ENCODE measurements around the gene MBL2. TPM values are rescaled to one million over a fixed set of nuclear protein-coding genes. Genes with fewer than 3 reads are reported as not detected.

The MBL2 gene
- total RNA-seq, 2 donors from 2014 or later, result not detected

DNA sequence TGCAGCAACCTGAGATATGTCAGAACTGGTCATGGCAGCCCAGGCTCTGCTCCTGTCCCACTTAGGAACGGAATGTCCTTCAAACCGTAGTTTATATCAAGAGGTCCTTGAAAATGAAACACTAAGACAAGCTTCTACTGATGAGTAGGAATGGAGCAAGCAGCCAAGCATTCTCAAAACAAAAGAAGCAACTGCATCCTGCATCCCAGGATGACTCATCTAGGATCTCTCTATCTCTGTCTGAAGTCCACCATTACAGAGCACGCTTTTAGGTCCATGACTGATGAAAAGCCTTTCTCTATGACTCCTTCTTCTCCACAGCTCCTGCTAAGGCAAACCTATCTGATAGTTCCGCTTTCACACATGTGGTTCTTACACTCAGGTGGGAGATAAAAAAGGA, 16.3 kb downstream of the MBL2 start:
- ATAC-seq (ENCODE audit: insufficient number of reproducible peaks, low FRiP score, low read depth), result no peak
- Histone ChIP-seq H3K4me3 (no peak overlapping the region), H3K27me3 (replicated peaks; ENCODE audit: insufficient read depth) (no peaks in the 10 kb centered on the region), H3K36me3 (no peaks in the 10 kb centered on the region), H3K4me1 (ENCODE audit: control insufficient read depth in 1 of 2, low read depth in 2 of 2) (no peaks in the 10 kb centered on the region), H3K27ac (no peak overlapping the region), H3K9me3 (no peaks in the 10 kb centered on the region)
- TF ChIP-seq, protein P1, sequence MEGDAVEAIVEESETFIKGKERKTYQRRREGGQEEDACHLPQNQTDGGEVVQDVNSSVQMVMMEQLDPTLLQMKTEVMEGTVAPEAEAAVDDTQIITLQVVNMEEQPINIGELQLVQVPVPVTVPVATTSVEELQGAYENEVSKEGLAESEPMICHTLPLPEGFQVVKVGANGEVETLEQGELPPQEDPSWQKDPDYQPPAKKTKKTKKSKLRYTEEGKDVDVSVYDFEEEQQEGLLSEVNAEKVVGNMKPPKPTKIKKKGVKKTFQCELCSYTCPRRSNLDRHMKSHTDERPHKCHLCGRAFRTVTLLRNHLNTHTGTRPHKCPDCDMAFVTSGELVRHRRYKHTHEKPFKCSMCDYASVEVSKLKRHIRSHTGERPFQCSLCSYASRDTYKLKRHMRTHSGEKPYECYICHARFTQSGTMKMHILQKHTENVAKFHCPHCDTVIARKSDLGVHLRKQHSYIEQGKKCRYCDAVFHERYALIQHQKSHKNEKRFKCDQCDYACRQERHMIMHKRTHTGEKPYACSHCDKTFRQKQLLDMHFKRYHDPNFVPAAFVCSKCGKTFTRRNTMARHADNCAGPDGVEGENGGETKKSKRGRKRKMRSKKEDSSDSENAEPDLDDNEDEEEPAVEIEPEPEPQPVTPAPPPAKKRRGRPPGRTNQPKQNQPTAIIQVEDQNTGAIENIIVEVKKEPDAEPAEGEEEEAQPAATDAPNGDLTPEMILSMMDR (IDR thresholded peaks at IDR 0.05), result no peak
- DNase-seq (ENCODE audit: low spot score), result no peak

DNA sequence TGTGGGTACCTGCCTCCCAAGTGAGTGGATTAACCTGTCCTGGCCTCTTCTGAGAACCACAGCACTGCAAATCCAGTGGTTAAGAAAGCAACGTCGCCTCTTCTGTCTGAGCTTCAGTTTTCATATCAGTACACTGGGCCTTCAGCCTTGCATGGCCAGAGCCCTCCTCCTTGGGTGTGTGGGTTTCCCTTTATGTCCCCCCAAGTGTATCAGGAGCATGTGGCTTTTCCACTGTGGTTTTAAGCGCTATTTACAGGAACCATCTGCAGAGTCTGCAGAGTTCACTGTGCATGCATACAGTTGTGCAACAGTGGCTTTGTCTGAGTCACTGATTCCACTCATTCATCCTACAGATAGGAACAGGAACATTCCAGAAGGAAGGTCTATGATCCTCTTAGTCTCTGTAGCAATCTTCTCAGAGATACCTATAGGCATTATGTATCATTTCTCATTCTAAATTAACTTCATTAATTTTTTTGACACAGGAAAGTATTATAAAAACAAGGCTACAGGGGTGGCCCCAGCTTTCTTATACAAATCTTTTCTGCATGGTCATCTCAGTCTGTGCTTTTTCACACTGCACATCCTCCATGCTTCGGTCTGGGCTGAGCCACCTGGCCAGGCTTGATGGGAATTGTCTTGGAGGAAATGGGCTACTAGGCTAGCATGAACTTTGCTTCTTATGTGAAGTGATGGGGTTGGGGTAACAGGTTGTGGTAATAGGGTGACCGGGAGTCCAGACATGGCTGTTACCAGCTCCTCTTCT, 17.1 kb downstream of the MBL2 start:
- TF ChIP-seq, protein P1 (IDR thresholded peaks at IDR 0.05), result no peak
- Histone ChIP-seq H3K27ac (no peak overlapping the region), H3K9me3 (no peaks in the 10 kb centered on the region), H3K27me3 (replicated peaks; ENCODE audit: insufficient read depth) (no peaks in the 10 kb centered on the region), H3K4me3 (peak overlapping the region; percentile 45), H3K36me3 (no peaks in the 10 kb centered on the region), H3K4me1 (ENCODE audit: control insufficient read depth in 1 of 2, low read depth in 2 of 2) (no peaks in the 10 kb centered on the region)
- no peak for DNase-seq (ENCODE audit: low spot score)
- no peak for ATAC-seq (ENCODE audit: insufficient number of reproducible peaks, low FRiP score, low read depth)

DNA sequence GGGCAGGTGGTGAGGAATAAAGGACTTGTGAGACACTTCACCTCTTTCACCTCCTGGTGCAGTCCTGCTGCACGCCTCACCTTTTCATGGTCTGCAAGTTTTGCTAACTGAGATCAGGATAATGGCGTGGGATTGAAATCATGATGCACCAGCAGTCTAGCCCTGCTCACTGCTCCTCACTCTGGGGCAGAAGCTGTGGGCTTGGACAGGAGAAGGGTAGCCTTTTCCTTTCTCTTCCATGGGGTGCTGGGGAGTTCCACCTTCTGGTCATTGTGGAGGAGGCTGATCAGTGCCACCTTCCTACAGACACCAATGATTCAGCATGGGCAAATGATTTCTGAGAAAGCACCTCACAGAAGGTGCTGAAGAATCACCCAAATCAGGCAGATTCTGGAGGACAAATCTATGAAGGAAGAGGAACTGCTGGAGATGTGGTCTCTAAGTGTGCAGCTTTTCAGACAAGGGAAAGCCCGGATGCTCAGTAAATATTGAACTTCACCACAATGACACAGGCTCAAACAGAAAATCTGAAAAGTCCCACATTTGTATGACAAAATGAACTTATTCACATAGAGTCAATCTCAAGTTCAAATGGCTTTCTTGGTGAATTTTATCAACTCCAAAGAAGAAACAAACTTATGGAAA, 19.7 kb downstream of the MBL2 start:
- DNase-seq (ENCODE audit: low spot score) (no peak), ATAC-seq (ENCODE audit: insufficient number of reproducible peaks, low FRiP score, low read depth) (no peak)
- Histone ChIP-seq H3K4me1 (ENCODE audit: control insufficient read depth in 1 of 2, low read depth in 2 of 2) (no peaks in the 10 kb centered on the region), H3K9me3 (no peaks in the 10 kb centered on the region), H3K4me3 (no peak overlapping the region), H3K36me3 (no peaks in the 10 kb centered on the region), H3K27ac (no peak overlapping the region), H3K27me3 (replicated peaks; ENCODE audit: insufficient read depth) (no peaks in the 10 kb centered on the region)
- TF ChIP-seq, protein P1 (IDR thresholded peaks at IDR 0.05), result no peak

- Histone ChIP-seq H3K4me3 (no peak overlapping the region), H3K27me3 (replicated peaks; ENCODE audit: insufficient read depth) (no peaks in the 10 kb centered on the region), H3K27ac (no peak overlapping the region), H3K4me1 (ENCODE audit: control insufficient read depth in 1 of 2, low read depth in 2 of 2) (no peaks in the 10 kb centered on the region), H3K36me3 (no peaks in the 10 kb centered on the region), H3K9me3 (no peaks in the 10 kb centered on the region)
- DNase-seq (ENCODE audit: low spot score) (no peak), ATAC-seq (ENCODE audit: insufficient number of reproducible peaks, low FRiP score, low read depth) (no peak)
- TF ChIP-seq, protein P1 (IDR thresholded peaks at IDR 0.05), result no peak
These were observed 20.3 kb downstream of the MBL2 start for GRCh38 chr10:52752261-52752660.

DNA sequence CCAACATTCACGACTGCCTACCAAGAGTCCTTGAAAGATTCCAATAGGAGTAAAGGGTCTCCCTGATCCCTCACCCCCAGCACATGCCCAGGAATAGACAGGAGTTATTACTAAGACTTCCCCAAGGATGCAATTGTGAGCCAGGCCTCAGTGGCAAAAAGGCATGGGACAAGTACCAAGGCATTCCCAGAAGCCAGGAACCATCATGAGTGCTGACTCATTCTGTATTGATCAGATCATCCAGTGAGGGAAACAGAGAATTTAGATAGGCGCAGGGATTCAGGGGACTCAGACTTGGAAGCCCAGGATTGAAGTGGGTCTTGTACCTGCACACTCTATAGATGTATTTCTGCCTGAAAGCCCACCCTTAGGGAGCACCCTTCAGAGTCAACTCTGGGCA, 21.2 kb downstream of the MBL2 start:
- no peaks in the 10 kb centered on the region for H3K27me3 ChIP-seq (replicated peaks; ENCODE audit: insufficient read depth)
- no peaks in the 10 kb centered on the region for H3K4me1 ChIP-seq (ENCODE audit: control insufficient read depth in 1 of 2, low read depth in 2 of 2)
- DNase-seq (ENCODE audit: low spot score) (no peak), ATAC-seq (ENCODE audit: insufficient number of reproducible peaks, low FRiP score, low read depth) (no peak)
- no peaks in the 10 kb centered on the region for H3K9me3 ChIP-seq
- no peak overlapping the region for H3K4me3 ChIP-seq
- no peak overlapping the region for H3K27ac ChIP-seq
- H3K36me3 ChIP-seq, result no peaks in the 10 kb centered on the region
- TF ChIP-seq, protein P1 (IDR thresholded peaks at IDR 0.05), result no peak
